AG04449 (cell line): Measurements from ENCODE around the gene POLD4.

Experiments
- CTCF ChIA-PET: fragments of 350-600 bp; formaldehyde crosslinking; extraction: SDS; loops from one replicate; lab custom pipeline; 2021; ENCODE audit warnings: antibody characterized with exemption; lab: Yijun Ruan, JAX
- POLR2A ChIA-PET: fragments of 400-600, 350-600 bp; formaldehyde crosslinking; extraction: SDS; loops from one replicate; lab custom pipeline; 2020; ENCODE audit warnings: antibody characterized with exemption, inconsistent platforms; lab: Yijun Ruan, JAX
- DNase-seq: peaks from one replicate; pipeline ENCODE4 v3.0.0-alpha.2; 2010; ENCODE audit warnings: low read depth, low spot score
- H3K4me3 ChIP-seq: 2 replicates; pipeline ENCODE4 v1.5.1; 2011; ENCODE audit warnings: low read depth, mild to moderate bottlenecking, control low read depth, low read length
- TF ChIP-seq, protein P1 (sequence below): IDR thresholded peaks from one replicate; pipeline ENCODE4 v1.5.1; 2011; ENCODE audit warnings: mild to moderate bottlenecking, moderate library complexity, low read length, control low read depth, inconsistent platforms; ENCODE audit not compliant: insufficient read depth; ENCODE audit errors: missing control alignments

The POLD4 gene

GRCh38 chr11:67376873-67377808, 23.8 kb upstream of the POLD4 start:
- ChIA-PET CTCF (interaction anchor here (1.0 to 47.5 kb wide), 6 partner anchors 4 to 296 kb away, joined by 3 to 2108 read pairs (median 238); partner anchors contain the start of genes CLCF1, POLD4, PPP1CA and RAD9A), POLR2A (interaction anchor here (2.2 kb wide), 1 partner anchor 23 kb away, joined by 13 read pairs; the partner anchor contains the start of gene POLD4)
- no peak for DNase-seq
- TF ChIP-seq, protein P1, sequence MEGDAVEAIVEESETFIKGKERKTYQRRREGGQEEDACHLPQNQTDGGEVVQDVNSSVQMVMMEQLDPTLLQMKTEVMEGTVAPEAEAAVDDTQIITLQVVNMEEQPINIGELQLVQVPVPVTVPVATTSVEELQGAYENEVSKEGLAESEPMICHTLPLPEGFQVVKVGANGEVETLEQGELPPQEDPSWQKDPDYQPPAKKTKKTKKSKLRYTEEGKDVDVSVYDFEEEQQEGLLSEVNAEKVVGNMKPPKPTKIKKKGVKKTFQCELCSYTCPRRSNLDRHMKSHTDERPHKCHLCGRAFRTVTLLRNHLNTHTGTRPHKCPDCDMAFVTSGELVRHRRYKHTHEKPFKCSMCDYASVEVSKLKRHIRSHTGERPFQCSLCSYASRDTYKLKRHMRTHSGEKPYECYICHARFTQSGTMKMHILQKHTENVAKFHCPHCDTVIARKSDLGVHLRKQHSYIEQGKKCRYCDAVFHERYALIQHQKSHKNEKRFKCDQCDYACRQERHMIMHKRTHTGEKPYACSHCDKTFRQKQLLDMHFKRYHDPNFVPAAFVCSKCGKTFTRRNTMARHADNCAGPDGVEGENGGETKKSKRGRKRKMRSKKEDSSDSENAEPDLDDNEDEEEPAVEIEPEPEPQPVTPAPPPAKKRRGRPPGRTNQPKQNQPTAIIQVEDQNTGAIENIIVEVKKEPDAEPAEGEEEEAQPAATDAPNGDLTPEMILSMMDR: no peak
- H3K4me3 ChIP-seq: no peak overlapping the region

DNA sequence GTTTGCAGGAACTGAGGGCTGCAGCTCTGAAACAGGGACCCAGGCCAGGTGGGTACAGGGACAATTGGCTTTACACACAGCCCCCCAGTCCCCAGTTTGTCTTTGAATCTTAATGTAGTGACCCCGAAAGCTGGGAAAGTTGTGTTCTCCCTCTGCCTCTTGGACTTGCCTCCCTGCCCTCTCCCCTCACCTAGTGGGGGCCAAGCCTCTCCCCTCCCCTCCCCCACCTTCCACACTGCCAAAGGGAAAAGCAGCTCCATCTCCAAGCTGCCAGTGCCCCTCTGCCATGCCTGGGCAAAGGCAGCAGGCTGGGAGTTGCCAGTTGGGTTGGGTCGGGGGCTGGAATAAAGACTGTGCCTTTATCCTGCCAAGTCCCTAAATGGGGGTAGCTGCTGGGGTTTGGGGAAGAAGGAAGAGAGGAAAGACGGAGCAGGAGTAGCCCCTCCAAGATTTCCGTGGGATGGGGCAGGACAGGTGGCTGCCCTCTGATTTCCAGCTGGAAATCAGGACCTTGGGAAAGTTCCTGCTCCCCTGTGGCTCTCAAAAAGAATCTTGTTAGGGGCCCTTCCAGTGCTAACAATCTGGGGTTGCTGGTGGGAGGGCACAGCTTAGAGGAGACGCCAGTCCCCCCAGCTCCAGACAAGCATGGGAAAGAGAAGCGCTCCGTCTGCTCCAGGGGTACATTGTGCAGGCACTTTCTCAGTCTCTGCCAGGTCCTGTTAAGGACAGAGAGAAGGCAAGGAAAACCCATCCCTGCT, 22.9 kb upstream of the POLD4 start:
- DNase-seq: no peak
- no peak overlapping the region for H3K4me3 ChIP-seq
- CTCF ChIA-PET: interaction anchor here (1.0 to 47.5 kb wide), 7 partner anchors 5 to 295 kb away, joined by 3 to 2108 read pairs (median 167); partner anchors contain the start of genes CLCF1, POLD4, PPP1CA and RAD9A
- TF ChIP-seq, protein P1: no peak
- POLR2A ChIA-PET: interaction anchor here (0.7 to 2.2 kb wide), 2 partner anchors 14 to 23 kb away, joined by 4 to 13 read pairs; partner anchors contain the start of gene POLD4

- TF ChIP-seq, protein P1: no peak
- DNase-seq: no peak
- ChIA-PET POLR2A (interaction anchor here (1.1 to 7.0 kb wide), 3 partner anchors 16 to 22 kb away, joined by 3 to 76 read pairs (median 13); partner anchors contain the start of genes POLD4 and RAD9A), CTCF (interaction anchor here (1.0 to 47.5 kb wide), 5 partner anchors 5 to 112 kb away, joined by 5 to 2108 read pairs (median 310); partner anchors contain the start of genes CLCF1, POLD4, PPP1CA and RAD9A)
- no peak overlapping the region; the same call in 1 of the 2 replicates for H3K4me3 ChIP-seq
Observed at GRCh38 chr11:67375320-67376055, 22.1 kb upstream of the POLD4 start.

GRCh38 chr11:67374571-67375281, 21.4 kb upstream of the POLD4 start:
- ChIA-PET CTCF (interaction anchor here (1.1 to 47.5 kb wide), 5 partner anchors 6 to 113 kb away, joined by 5 to 2108 read pairs (median 11); partner anchors contain the start of genes CLCF1, POLD4, PPP1CA and RAD9A), POLR2A (interaction anchor here (1.1 to 7.0 kb wide), 7 partner anchors 8 to 209 kb away, joined by 3 to 76 read pairs (median 7); partner anchors contain the start of genes GSTP1, POLD4, PPP1CA and RAD9A)
- peak overlapping the region; percentile 67 for H3K4me3 ChIP-seq
- TF ChIP-seq, protein P1: no peak
- no peak for DNase-seq
